ENCODE measurements around the gene TIGD1. TPM values are rescaled to one million over a fixed set of nuclear protein-coding genes. Genes with fewer than 3 reads are reported as not detected.
A peak's percentile ranks its signal among the peaks of the same experiment; 100 is the strongest.

The TIGD1 gene
- total and polyA plus RNA-seq, 4 donors: 2.0 to 6.0 (median 4.5) TPM

DNA sequence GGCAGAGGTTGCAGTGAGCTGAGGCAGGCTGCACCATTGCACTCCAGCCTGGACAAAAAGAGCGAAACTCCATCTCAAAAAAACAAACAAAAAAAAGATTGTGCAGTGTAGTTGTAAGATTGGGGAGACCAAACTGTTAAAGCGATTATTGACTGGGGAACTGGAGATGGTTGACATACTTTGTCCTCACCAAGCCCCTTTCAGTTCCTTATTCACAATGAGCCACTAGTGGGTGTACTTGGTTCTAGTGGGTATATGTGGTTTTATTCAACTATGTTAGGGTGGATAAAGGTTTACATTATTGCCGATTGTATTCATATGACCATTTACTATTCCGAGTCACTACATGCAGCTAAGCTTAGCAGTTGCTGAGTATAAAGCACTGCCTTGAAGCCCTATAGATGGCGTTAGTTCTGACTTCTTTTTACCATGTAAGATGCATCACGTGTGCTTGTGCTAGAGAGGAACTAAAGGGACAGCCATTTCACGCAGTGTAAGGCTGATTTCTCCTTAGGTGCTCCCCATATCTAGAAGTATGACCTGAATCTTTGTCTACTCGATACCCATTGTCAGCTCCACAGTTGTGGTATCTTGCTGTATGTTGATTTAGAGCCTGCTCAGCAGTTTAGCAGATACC, 12.3 kb upstream of the TIGD1 start:
- Histone ChIP-seq H3K36me3 (ENCODE audit: control insufficient read depth in 4 of 4, insufficient read depth in 4 of 4, low read length in 4 of 4) (peaks cover 19 to 57% (median 31%) of the 10 kb centered on the region in 4 donors), H3K4me3 (no peak overlapping the region), H3K9ac (ENCODE audit: insufficient read depth in 1 of 2, low read length in 2 of 2) (no peak overlapping the region), H3K27me3 (ENCODE audit: control insufficient read depth in 3 of 3, insufficient read depth in 3 of 3, low read length in 2 of 3) (no peaks in the 10 kb centered on the region), H3K4me1 (ENCODE audit: control insufficient read depth in 5 of 5, insufficient read depth in 5 of 5, low read length in 5 of 5) (peaks cover 0 to 2% (median 0%) of the 10 kb centered on the region in 5 donors), H3K27ac (ENCODE audit: low read depth in 1 of 2, low read length in 1 of 2) (no peak overlapping the region), H3K9me3 (ENCODE audit: control insufficient read depth in 4 of 4, insufficient read depth in 3 of 4, low read length in 3 of 4) (no peaks in the 10 kb centered on the region)
- TF ChIP-seq, protein P1, sequence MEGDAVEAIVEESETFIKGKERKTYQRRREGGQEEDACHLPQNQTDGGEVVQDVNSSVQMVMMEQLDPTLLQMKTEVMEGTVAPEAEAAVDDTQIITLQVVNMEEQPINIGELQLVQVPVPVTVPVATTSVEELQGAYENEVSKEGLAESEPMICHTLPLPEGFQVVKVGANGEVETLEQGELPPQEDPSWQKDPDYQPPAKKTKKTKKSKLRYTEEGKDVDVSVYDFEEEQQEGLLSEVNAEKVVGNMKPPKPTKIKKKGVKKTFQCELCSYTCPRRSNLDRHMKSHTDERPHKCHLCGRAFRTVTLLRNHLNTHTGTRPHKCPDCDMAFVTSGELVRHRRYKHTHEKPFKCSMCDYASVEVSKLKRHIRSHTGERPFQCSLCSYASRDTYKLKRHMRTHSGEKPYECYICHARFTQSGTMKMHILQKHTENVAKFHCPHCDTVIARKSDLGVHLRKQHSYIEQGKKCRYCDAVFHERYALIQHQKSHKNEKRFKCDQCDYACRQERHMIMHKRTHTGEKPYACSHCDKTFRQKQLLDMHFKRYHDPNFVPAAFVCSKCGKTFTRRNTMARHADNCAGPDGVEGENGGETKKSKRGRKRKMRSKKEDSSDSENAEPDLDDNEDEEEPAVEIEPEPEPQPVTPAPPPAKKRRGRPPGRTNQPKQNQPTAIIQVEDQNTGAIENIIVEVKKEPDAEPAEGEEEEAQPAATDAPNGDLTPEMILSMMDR (IDR thresholded peaks at IDR 0.05; ENCODE audit: control extremely low read depth, extremely low read depth): no peak
- WGBS, 2 donors: 84 to 87% methylated on average over 8 of the region's 8 CpGs
- no peak for ATAC-seq (ENCODE audit: insufficient read depth, low FRiP score)
- DNase-seq: no peak

DNA sequence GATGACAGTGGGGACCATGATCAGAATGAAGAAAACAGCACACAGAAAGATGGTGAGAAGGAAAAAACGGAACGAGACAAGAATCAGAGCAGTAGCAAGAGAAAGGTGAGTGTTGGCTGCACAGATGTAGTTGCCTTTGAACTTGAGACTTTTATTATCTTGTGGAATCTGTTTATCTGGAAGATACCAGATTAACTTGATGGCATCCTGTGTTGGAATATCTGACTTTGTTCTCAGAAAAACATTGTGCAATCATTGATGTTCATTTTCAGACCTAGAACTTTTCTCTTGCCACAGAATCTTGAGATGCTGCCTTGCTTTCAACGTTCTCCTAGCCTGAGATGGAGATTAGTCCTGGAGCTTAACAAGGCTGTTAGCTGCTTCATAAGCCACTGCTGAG, 6.1 kb upstream of the TIGD1 start:
- TF ChIP-seq, protein P1 (IDR thresholded peaks at IDR 0.05; ENCODE audit: control extremely low read depth, extremely low read depth): no peak
- WGBS, 2 donors: 81 to 91% methylated on average over 3 of the region's 3 CpGs
- H3K4me3 ChIP-seq: no peak overlapping the region
- no peak for ATAC-seq (ENCODE audit: insufficient read depth, low FRiP score)
- H3K27me3 ChIP-seq (ENCODE audit: control insufficient read depth in 3 of 3, insufficient read depth in 3 of 3, low read length in 2 of 3): no peaks in the 10 kb centered on the region
- no peak for DNase-seq
- no peak overlapping the region for H3K9ac ChIP-seq (ENCODE audit: insufficient read depth in 1 of 2, low read length in 2 of 2)
- H3K4me1 ChIP-seq (ENCODE audit: control insufficient read depth in 5 of 5, insufficient read depth in 5 of 5, low read length in 5 of 5): peaks cover 3 to 10% (median 6%) of the 10 kb centered on the region in 5 donors
- H3K9me3 ChIP-seq (ENCODE audit: control insufficient read depth in 4 of 4, insufficient read depth in 3 of 4, low read length in 3 of 4): no peaks in the 10 kb centered on the region
- H3K36me3 ChIP-seq (ENCODE audit: control insufficient read depth in 4 of 4, insufficient read depth in 4 of 4, low read length in 4 of 4): peaks cover 6 to 30% (median 15%) of the 10 kb centered on the region in 4 donors
- H3K27ac ChIP-seq (ENCODE audit: low read depth in 1 of 2, low read length in 1 of 2): no peak overlapping the region

DNA sequence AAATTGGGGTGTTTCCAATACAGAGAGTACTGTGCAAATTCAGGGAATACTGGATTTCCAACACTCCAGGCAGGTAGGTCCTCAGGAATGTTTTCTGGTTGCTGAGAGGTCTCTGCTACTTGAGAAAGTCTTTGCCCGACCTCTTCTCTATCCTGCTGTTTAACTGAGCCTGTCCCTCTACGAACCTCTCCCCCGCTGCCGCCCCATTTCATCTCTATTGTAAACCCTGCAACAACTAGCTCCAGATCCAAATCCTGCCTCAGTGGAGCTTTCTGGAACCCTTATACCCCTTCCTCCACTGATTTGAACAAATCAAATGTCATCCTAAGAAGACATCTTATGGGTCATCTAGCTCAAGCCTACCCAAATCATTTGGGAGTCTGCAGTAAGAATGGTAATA, 1.4 kb upstream of the TIGD1 start:
- TF ChIP-seq, protein P1 (IDR thresholded peaks at IDR 0.05; ENCODE audit: control extremely low read depth, extremely low read depth): no peak
- peak overlapping the region in 1 of 2 donors; percentile 64 for H3K27ac ChIP-seq (ENCODE audit: low read depth in 1 of 2, low read length in 1 of 2)
- peaks cover 0 to 8% (median 1%) of the 10 kb centered on the region in 4 donors for H3K9me3 ChIP-seq (ENCODE audit: control insufficient read depth in 4 of 4, insufficient read depth in 3 of 4, low read length in 3 of 4)
- H3K4me3 ChIP-seq: no peak overlapping the region
- DNase-seq (no peak), ATAC-seq (ENCODE audit: insufficient read depth, low FRiP score) (no peak)
- H3K27me3 ChIP-seq (ENCODE audit: control insufficient read depth in 3 of 3, insufficient read depth in 3 of 3, low read length in 2 of 3): no peaks in the 10 kb centered on the region
- peaks cover 0 to 21% (median 8%) of the 10 kb centered on the region in 4 donors for H3K36me3 ChIP-seq (ENCODE audit: control insufficient read depth in 4 of 4, insufficient read depth in 4 of 4, low read length in 4 of 4)
- WGBS, 2 donors: 75 to 85% methylated on average over 4 of the region's 4 CpGs
- peak overlapping the region in 1 of 2 donors; percentile 97 for H3K9ac ChIP-seq (ENCODE audit: insufficient read depth in 1 of 2, low read length in 2 of 2)
- H3K4me1 ChIP-seq (ENCODE audit: control insufficient read depth in 5 of 5, insufficient read depth in 5 of 5, low read length in 5 of 5): peaks cover 6 to 16% (median 10%) of the 10 kb centered on the region in 5 donors
